Caco-2 (cell line): ENCODE measurements around the gene KRT2. TPM values are rescaled to one million over a fixed set of nuclear protein-coding genes. Genes with fewer than 3 reads are reported as not detected.

Experiments
- Bru-seq: library from RNA; stranded (reverse); fragments of 400-500 nt; gene quantifications from one replicate; lab custom pipeline; 2021; lab: Mats Ljungman, UMichigan
- BruChase-seq, 2 experiments: library from RNA; stranded (reverse); fragments of 400-500 nt; gene quantifications; one replicate each; lab custom pipeline; 2021; lab: Mats Ljungman, UMichigan
- BruUV-seq: library from RNA; stranded (reverse); fragments of 400-500 nt; replicated peaks from 2 replicates; lab custom pipeline; 2021; lab: Mats Ljungman, UMichigan
- CTCF ChIA-PET: fragments of 300-600 bp; sonication (Branson Sonifier 250); formaldehyde crosslinking; loops from one replicate; lab custom pipeline; 2022; ENCODE audit warnings: antibody characterized with exemption; lab: Charles Lee
- POLR2A ChIA-PET: fragments of 300-600 bp; sonication (Branson Sonifier 250); formaldehyde crosslinking; loops from one replicate; lab custom pipeline; 2022; ENCODE audit warnings: antibody characterized with exemption; lab: Charles Lee
- DNase-seq, 2 experiments: peaks; one replicate each; pipeline versions ENCODE4 v3.0.0 to v3.0.0-alpha.2; 2020 to 2022
- H3K27me3 ChIP-seq: replicated peaks from 2 replicates; pipeline ENCODE4 v1.6.0; 2011; ENCODE audit warnings: low read length; ENCODE audit not compliant: control insufficient read depth, insufficient read depth
- H3K36me3 ChIP-seq: 2 replicates; pipeline ENCODE4 v1.5.1; 2011; ENCODE audit warnings: low read length; ENCODE audit not compliant: control insufficient read depth, insufficient read depth
- H3K4me1 ChIP-seq: fragments of 250-450 bp; sonication (Bioruptor Pico); 2 replicates; pipeline ENCODE4 v1.5.1; 2020; ENCODE audit warnings: mild to moderate bottlenecking
- H3K4me3 ChIP-seq: 2 replicates; pipeline ENCODE4 v1.5.1; 2011; ENCODE audit warnings: low read depth, mild to moderate bottlenecking, control low read depth, low read length
- H3K9me3 ChIP-seq: fragments of 250-450 bp; sonication (Bioruptor Pico); 2 replicates; pipeline ENCODE4 v1.5.1; 2020; ENCODE audit warnings: mild to moderate bottlenecking, moderate library complexity
- H3K27ac Mint-ChIP-seq: one replicate; pipeline ENCODE4 v1.8.0; 2022; ENCODE audit warnings: mixed read lengths; ENCODE audit not compliant: unreplicated experiment
- H3K27me3 Mint-ChIP-seq: one replicate; pipeline ENCODE4 v1.8.0; 2022; ENCODE audit warnings: mixed read lengths; ENCODE audit not compliant: insufficient read depth, unreplicated experiment
- H3K36me3 Mint-ChIP-seq: one replicate; pipeline ENCODE4 v1.8.0; 2022; ENCODE audit warnings: mild to moderate bottlenecking, mixed read lengths; ENCODE audit not compliant: insufficient read depth, unreplicated experiment
- H3K4me1 Mint-ChIP-seq: one replicate; pipeline ENCODE4 v1.8.0; 2022; ENCODE audit warnings: low read depth, mixed read lengths; ENCODE audit not compliant: unreplicated experiment
- H3K4me3 Mint-ChIP-seq: one replicate; pipeline ENCODE4 v1.8.0; 2022; ENCODE audit warnings: mild to moderate bottlenecking, moderate library complexity, mixed read lengths; ENCODE audit not compliant: unreplicated experiment
- H3K9me3 Mint-ChIP-seq: one replicate; pipeline ENCODE4 v1.8.0; 2022; ENCODE audit warnings: mixed read lengths; ENCODE audit not compliant: unreplicated experiment
- intact Hi-C: fragments of 100-400 bp; cut with micrococcal nuclease; formaldehyde crosslinking; loops from one replicate; pipeline ENCODE4 v1.10.0; 2022; ENCODE audit not compliant: unreplicated experiment
- long read RNA-seq: library from polyadenylated mRNA; stranded (forward); transcript quantifications from one replicate; pipeline ENCODE4 v2.0.0, GENCODE V29; 2022
- total RNA-seq: library from RNA; stranded (reverse); gene quantifications from 2 replicates; pipeline ENCODE4 v1.2.3, GENCODE V29; 2022
- TF ChIP-seq, protein P1 (sequence below), 2 experiments: fragments of 200-600 bp in 1 of 2; IDR thresholded peaks; 1 replicate in 1 of 2; 2 replicates in 1 of 2; pipeline versions ENCODE4 v1.5.1 to v1.8.0; 2011 to 2022; ENCODE audit warnings: antibody characterized with exemption in 1 of 2, control low read depth in 1 of 2, inconsistent platforms in 1 of 2, low read depth in 1 of 2, low read length in 1 of 2, mild to moderate bottlenecking in 1 of 2, moderate library complexity in 1 of 2; ENCODE audit not compliant: insufficient read depth in 1 of 2, severe bottlenecking in 1 of 2, unreplicated experiment in 1 of 2

The KRT2 gene
- total RNA-seq = not detected in 2 replicates
- not detected for Bru-seq, nascent RNA
- not detected for BruChase-seq, experiment 1, labeled RNA remaining after a 2-hour chase
- not detected for BruChase-seq, experiment 2, labeled RNA remaining after a 6-hour chase
- long read RNA-seq = 0 reads

DNA sequence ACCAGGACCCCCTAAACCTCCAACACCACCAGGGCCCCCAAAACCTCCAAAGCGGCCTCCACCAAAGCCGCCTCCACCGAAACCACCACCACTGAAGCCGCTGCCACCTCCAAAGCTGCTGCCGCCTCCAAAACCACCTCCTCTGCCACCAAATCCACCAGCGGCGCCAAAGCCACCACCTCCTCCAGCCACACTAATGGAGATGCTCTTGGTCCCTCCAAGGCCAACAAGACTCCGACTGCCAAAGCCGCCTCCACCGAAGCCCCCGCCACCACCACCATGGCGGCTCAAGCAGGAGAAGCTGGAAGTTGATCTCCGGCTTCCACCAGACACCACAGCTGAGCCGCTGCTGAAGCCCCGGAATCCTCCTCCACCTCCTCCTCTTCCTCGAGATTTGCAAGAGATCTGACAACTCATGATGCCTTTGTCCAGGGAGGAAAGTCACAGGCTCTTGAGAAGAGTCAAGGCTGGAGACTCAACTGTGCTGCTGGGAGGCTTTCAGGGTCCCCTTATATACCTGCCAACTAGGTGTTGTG lies at the start of gene KRT2:
TSS of gene KRT2 (minus strand) at position 486 of the 536 bp plus-strand sequence. CDS start at position 417, 69 bp downstream.
- H3K4me1 ChIP-seq = no peaks in the 10 kb centered on the region
- H3K4me3 ChIP-seq = no peak within 1 kb of the TSS
- no peaks in the 10 kb centered on the region; the same call in 1 of the 2 replicates for H3K27me3 ChIP-seq
- POLR2A ChIA-PET = no interaction called here
- CTCF ChIA-PET = no interaction called here
- no peaks in the 10 kb centered on the region for H3K36me3 Mint-ChIP-seq
- no peaks in the 10 kb centered on the region for H3K9me3 ChIP-seq
- peaks cover 14% of the 10 kb centered on the region for H3K27me3 Mint-ChIP-seq
- BruUV-seq = no TSS peak
- intact Hi-C loops = no loop called here
- H3K4me3 Mint-ChIP-seq = no peak within 1 kb of the TSS
- H3K27ac Mint-ChIP-seq = no peak within 1 kb of the TSS
- no peak for DNase-seq
- TF ChIP-seq, protein P1, sequence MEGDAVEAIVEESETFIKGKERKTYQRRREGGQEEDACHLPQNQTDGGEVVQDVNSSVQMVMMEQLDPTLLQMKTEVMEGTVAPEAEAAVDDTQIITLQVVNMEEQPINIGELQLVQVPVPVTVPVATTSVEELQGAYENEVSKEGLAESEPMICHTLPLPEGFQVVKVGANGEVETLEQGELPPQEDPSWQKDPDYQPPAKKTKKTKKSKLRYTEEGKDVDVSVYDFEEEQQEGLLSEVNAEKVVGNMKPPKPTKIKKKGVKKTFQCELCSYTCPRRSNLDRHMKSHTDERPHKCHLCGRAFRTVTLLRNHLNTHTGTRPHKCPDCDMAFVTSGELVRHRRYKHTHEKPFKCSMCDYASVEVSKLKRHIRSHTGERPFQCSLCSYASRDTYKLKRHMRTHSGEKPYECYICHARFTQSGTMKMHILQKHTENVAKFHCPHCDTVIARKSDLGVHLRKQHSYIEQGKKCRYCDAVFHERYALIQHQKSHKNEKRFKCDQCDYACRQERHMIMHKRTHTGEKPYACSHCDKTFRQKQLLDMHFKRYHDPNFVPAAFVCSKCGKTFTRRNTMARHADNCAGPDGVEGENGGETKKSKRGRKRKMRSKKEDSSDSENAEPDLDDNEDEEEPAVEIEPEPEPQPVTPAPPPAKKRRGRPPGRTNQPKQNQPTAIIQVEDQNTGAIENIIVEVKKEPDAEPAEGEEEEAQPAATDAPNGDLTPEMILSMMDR (IDR thresholded peaks at IDR 0.05; ENCODE audit: insufficient read depth in 1 of 2, low read depth in 1 of 2, low read length in 1 of 2, severe bottlenecking in 1 of 2, unreplicated experiment in 1 of 2) = no peak
- no peaks in the 10 kb centered on the region for H3K4me1 Mint-ChIP-seq
- H3K36me3 ChIP-seq = no peaks in the 10 kb centered on the region
- H3K9me3 Mint-ChIP-seq = no peaks in the 10 kb centered on the region

- no peak overlapping the region for H3K27ac Mint-ChIP-seq
- TF ChIP-seq, protein P1 (IDR thresholded peaks at IDR 0.05; ENCODE audit: insufficient read depth in 1 of 2, low read depth in 1 of 2, low read length in 1 of 2, severe bottlenecking in 1 of 2, unreplicated experiment in 1 of 2) = no peak
- no peaks in the 10 kb centered on the region for H3K36me3 ChIP-seq
Observed at GRCh38 chr12:52701281-52701680, 49.3 kb upstream of the KRT2 start.

DNA sequence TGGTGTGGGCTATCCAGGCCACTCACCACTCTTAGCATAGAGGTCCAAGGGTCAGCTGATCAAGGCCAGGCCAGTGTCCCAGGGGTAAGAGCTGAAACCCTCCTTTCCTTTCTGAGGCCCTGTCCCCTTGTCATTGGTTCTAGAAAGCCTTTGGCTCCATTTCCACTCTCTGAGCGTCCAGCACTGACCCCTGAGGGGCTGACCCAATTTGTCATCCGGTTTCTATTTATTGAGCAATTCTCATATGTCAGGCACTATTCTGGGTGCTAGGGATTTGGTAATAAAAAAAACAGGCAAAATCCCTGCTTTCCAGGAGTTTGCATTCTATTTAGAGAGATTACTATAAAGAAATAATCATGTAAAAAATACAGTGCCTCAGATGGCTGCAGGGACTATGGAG lies 47.9 kb upstream of the KRT2 start:
- Histone ChIP-seq H3K36me3 (no peaks in the 10 kb centered on the region), H3K4me1 (no peaks in the 10 kb centered on the region), H3K9me3 (no peaks in the 10 kb centered on the region), H3K4me3 (no peak overlapping the region), H3K27me3 (no peaks in the 10 kb centered on the region; the same call in 1 of the 2 replicates)
- Mint-ChIP-seq H3K27me3 (peaks cover 10% of the 10 kb centered on the region), H3K27ac (no peak overlapping the region), H3K4me3 (no peak overlapping the region), H3K4me1 (no peaks in the 10 kb centered on the region), H3K36me3 (no peaks in the 10 kb centered on the region), H3K9me3 (no peaks in the 10 kb centered on the region)
- intact Hi-C loops = no loop called here
- CTCF ChIA-PET = interaction anchor here (0.6 kb wide), 1 partner anchor 354 kb away, joined by 4 read pairs; no protein-coding TSS in a partner anchor
- no TSS peak for BruUV-seq
- POLR2A ChIA-PET = no interaction called here
- TF ChIP-seq, protein P1 (IDR thresholded peaks at IDR 0.05; ENCODE audit: insufficient read depth in 1 of 2, low read depth in 1 of 2, low read length in 1 of 2, severe bottlenecking in 1 of 2, unreplicated experiment in 1 of 2) = no peak
- no peak for DNase-seq

More at GRCh38 chr12:52701281-52701680, 49.3 kb upstream of the KRT2 start:
- Mint-ChIP-seq H3K27me3 (peaks cover 7% of the 10 kb centered on the region), H3K36me3 (no peaks in the 10 kb centered on the region), H3K4me3 (no peak overlapping the region), H3K9me3 (no peaks in the 10 kb centered on the region), H3K4me1 (no peaks in the 10 kb centered on the region)
- POLR2A ChIA-PET = no interaction called here
- intact Hi-C loops = no loop called here
- no peak for DNase-seq
- H3K9me3 ChIP-seq = no peaks in the 10 kb centered on the region
- CTCF ChIA-PET = no interaction called here
- H3K27me3 ChIP-seq = no peaks in the 10 kb centered on the region; the same call in 1 of the 2 replicates
- no peak overlapping the region for H3K4me3 ChIP-seq
- no TSS peak for BruUV-seq
- H3K4me1 ChIP-seq = no peaks in the 10 kb centered on the region
